Activated CD4-positive, alpha-beta memory T cell treated with anti-CD3 and anti-CD28 coated beads for 36 hours (primary cell): ENCODE results near the gene ADCY1. TPM values are rescaled to one million over a fixed set of nuclear protein-coding genes. Genes with fewer than 3 reads are reported as not detected.
"Not testable (repeated sequence)": the region's sequence is repeated elsewhere in the genome, so short reads cannot be mapped to it uniquely, and the experiment has no call there.

ENCODE experiments used
- CTCF ChIA-PET: fragments of 350-600 bp; sonication (Branson Sonifier 250); formaldehyde crosslinking; loops from one replicate; lab custom pipeline; 2021; ENCODE audit warnings: antibody characterized with exemption, inconsistent platforms; lab: Charles Lee
- POLR2A ChIA-PET: fragments of 350-600 bp; sonication (Branson Sonifier 250); formaldehyde crosslinking; loops from one replicate; lab custom pipeline; 2021; ENCODE audit warnings: antibody characterized with exemption; lab: Charles Lee
- DNase-seq: peaks from one replicate; pipeline ENCODE4 v3.0.0-alpha.2; 2020
- H3K27ac Mint-ChIP-seq: one replicate; pipeline ENCODE4 v1.8.0; 2021; ENCODE audit warnings: mixed read lengths
- H3K27me3 Mint-ChIP-seq: one replicate; pipeline ENCODE4 v1.8.0; 2021; ENCODE audit warnings: mixed read lengths
- H3K36me3 Mint-ChIP-seq: one replicate; pipeline ENCODE4 v1.8.0; 2021; ENCODE audit warnings: mixed read lengths
- H3K4me1 Mint-ChIP-seq: one replicate; pipeline ENCODE4 v1.8.0; 2021; ENCODE audit warnings: low read depth, mixed read lengths
- H3K4me3 Mint-ChIP-seq: one replicate; pipeline ENCODE4 v1.8.0; 2021; ENCODE audit warnings: mild to moderate bottlenecking, mixed read lengths
- H3K9me3 Mint-ChIP-seq: one replicate; pipeline ENCODE4 v1.8.0; 2021; ENCODE audit warnings: mixed read lengths
- intact Hi-C: fragments of 100-400 bp; cut with micrococcal nuclease; formaldehyde crosslinking; loops from one replicate; pipeline ENCODE4 v1.15.1; 2023
- total RNA-seq, 2 experiments: library from RNA; stranded (reverse); gene quantifications; one replicate each; pipeline ENCODE4 v1.2.3, GENCODE V29; 2021

ADCY1 gene
- total RNA-seq, 2 experiments from 2014 or later: 0.57 to 0.58 TPM

GRCh38 chr7:45715471-45716352 lies 141.5 kb downstream of the ADCY1 start:
- no peaks in the 10 kb centered on the region for H3K36me3 Mint-ChIP-seq
- no peaks in the 10 kb centered on the region for H3K4me1 Mint-ChIP-seq
- no peaks in the 10 kb centered on the region for H3K9me3 Mint-ChIP-seq
- no peak overlapping the region for H3K4me3 Mint-ChIP-seq
- ChIA-PET POLR2A (no interaction called here), CTCF (no interaction called here)
- intact Hi-C loops: no loop called here
- DNase-seq: no peak
- no peaks in the 10 kb centered on the region for H3K27me3 Mint-ChIP-seq
- no peak overlapping the region for H3K27ac Mint-ChIP-seq

- Mint-ChIP-seq H3K27ac (no peak overlapping the region), H3K9me3 (no peaks in the 10 kb centered on the region)
Observed at GRCh38 chr7:45716380-45717203, 142.4 kb downstream of the ADCY1 start.

GRCh38 chr7:45717537-45718235 lies 143.5 kb downstream of the ADCY1 start:
- no peaks in the 10 kb centered on the region for H3K27me3 Mint-ChIP-seq
- no peaks in the 10 kb centered on the region for H3K4me1 Mint-ChIP-seq
- no peak for DNase-seq
- ChIA-PET POLR2A (no interaction called here), CTCF (no interaction called here)
- intact Hi-C loops: no loop called here
- H3K36me3 Mint-ChIP-seq: no peaks in the 10 kb centered on the region
- H3K27ac Mint-ChIP-seq: no peak overlapping the region
- H3K9me3 Mint-ChIP-seq: no peaks in the 10 kb centered on the region
- no peak overlapping the region for H3K4me3 Mint-ChIP-seq

More at GRCh38 chr7:45716380-45717203, 142.4 kb downstream of the ADCY1 start:
- intact Hi-C loops: no loop called here
- H3K36me3 Mint-ChIP-seq: no peaks in the 10 kb centered on the region
- ChIA-PET POLR2A (no interaction called here), CTCF (no interaction called here)
- H3K27me3 Mint-ChIP-seq: no peaks in the 10 kb centered on the region
- H3K4me3 Mint-ChIP-seq: no peak overlapping the region
- DNase-seq: no peak
- H3K4me1 Mint-ChIP-seq: no peaks in the 10 kb centered on the region

- ChIA-PET CTCF (no interaction called here), POLR2A (no interaction called here)
- Mint-ChIP-seq H3K4me1 (no peaks in the 10 kb centered on the region), H3K27ac (no peak overlapping the region), H3K9me3 (no peaks in the 10 kb centered on the region), H3K36me3 (peaks cover 5% of the 10 kb centered on the region), H3K4me3 (no peak overlapping the region), H3K27me3 (no peaks in the 10 kb centered on the region)
- no peak for DNase-seq
- intact Hi-C loops: no loop called here
Observed at GRCh38 chr7:45718464-45719330, 144.5 kb downstream of the ADCY1 start.

DNA sequence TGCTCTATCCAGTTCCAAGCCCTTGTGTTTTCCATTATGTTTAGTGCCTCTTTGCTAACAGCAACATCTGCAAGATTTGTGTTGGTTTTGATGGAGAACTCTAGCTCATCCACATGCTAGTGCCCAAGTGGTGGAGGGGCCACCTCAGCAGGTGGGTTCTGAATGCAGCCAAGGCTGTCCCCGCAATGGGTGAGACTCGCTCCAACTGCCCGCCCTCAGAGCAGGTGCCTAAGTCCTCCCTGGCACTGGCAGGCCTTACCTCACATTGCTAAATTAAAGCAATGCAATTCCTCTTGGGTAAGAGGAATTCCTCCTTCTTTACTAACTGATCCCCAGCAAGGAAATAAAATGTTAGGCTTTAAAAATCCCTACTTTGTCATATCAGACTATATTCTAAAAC lies 146.8 kb downstream of the ADCY1 start:
- Mint-ChIP-seq H3K27ac (no peak overlapping the region), H3K27me3 (no peaks in the 10 kb centered on the region), H3K9me3 (no peaks in the 10 kb centered on the region), H3K36me3 (peaks cover 22% of the 10 kb centered on the region), H3K4me1 (no peaks in the 10 kb centered on the region), H3K4me3 (no peak overlapping the region)
- CTCF ChIA-PET: no interaction called here
- DNase-seq: no peak
- intact Hi-C loops: no loop called here
- POLR2A ChIA-PET: no interaction called here

- no peak overlapping the region for H3K4me3 Mint-ChIP-seq
- no peak overlapping the region for H3K27ac Mint-ChIP-seq
- intact Hi-C loops: no loop called here
- peaks cover 29% of the 10 kb centered on the region for H3K36me3 Mint-ChIP-seq
- H3K27me3 Mint-ChIP-seq: no peaks in the 10 kb centered on the region
- CTCF ChIA-PET: no interaction called here
- POLR2A ChIA-PET: no interaction called here
- H3K9me3 Mint-ChIP-seq: no peaks in the 10 kb centered on the region
- DNase-seq: no peak
- H3K4me1 Mint-ChIP-seq: no peaks in the 10 kb centered on the region
Observed at GRCh38 chr7:45721686-45722598, 147.8 kb downstream of the ADCY1 start.

- CTCF ChIA-PET, DNase-seq, POLR2A ChIA-PET, H3K4me1 Mint-ChIP-seq, intact Hi-C loops, H3K27me3 Mint-ChIP-seq, H3K4me3 Mint-ChIP-seq, H3K9me3 Mint-ChIP-seq: not testable (repeated sequence)
- H3K27ac Mint-ChIP-seq: peak overlapping the region; percentile 38
- H3K36me3 Mint-ChIP-seq: peaks cover 38% of the 10 kb centered on the region
Observed at GRCh38 chr7:45725231-45725630, 151.1 kb downstream of the ADCY1 start.

DNA sequence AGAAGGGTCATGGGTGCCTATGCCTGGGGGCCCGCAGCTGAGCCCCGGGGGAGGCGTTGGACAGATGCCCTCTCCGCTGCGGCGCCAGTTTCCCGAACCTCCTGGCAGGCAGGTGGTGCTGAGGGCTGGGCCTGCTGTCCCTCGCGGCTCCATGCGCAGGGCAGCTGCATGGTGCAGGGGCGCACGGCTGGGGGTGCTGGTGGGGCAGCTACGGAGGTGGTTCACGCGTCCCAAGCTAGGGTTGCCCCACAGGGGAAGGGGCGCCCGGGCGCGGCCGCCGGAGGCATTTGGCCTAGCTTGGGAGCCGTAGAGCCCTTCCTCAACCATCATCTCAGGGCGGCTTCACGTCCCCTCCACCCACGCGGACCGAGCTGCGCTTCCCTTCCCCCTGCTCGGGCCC lies 152.7 kb downstream of the ADCY1 start:
- Mint-ChIP-seq H3K4me1 (no peaks in the 10 kb centered on the region), H3K36me3 (peaks cover 39% of the 10 kb centered on the region), H3K4me3 (no peak overlapping the region), H3K9me3 (no peaks in the 10 kb centered on the region), H3K27me3 (no peaks in the 10 kb centered on the region), H3K27ac (no peak overlapping the region)
- intact Hi-C loops: no loop called here
- no peak for DNase-seq
- ChIA-PET POLR2A (no interaction called here), CTCF (no interaction called here)

DNA sequence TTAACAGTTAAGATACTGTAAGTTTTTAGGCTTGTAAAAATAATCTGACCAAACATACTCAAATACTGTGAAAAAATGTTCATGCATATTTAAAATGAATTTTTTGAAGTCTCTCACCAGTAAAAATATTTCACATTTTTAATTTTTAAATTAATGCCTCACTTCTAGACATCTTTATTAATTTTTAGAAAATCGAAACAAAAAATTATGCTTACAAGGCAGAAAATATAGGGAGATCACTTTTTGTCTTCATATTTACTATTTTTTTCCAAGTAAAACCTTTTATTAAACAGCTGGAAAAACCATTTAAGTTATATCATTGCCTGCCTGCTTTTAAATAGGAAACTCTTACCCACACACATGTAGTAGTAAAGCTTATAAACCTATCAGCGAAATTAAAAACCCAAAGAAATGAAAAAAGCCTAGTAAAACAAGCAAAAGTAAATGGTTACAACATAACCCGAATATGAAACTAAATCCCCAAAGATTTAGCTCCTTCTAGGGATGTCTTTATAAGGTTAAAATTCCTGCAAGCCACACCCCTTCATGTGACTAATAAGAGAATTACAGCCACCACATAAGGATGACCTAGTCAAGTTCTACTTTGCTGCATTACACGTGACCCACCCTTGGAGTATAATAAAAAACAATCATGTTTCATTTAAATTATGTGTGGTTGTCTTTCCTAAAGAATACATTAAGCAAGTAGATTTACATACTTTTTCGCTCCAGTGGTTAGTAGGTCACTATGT lies 157.7 kb downstream of the ADCY1 start:
- CTCF ChIA-PET, H3K27me3 Mint-ChIP-seq, POLR2A ChIA-PET, H3K4me3 Mint-ChIP-seq, H3K4me1 Mint-ChIP-seq, H3K9me3 Mint-ChIP-seq, H3K27ac Mint-ChIP-seq, DNase-seq, intact Hi-C loops: not testable (repeated sequence)
- H3K36me3 Mint-ChIP-seq: peaks cover 18% of the 10 kb centered on the region

DNA sequence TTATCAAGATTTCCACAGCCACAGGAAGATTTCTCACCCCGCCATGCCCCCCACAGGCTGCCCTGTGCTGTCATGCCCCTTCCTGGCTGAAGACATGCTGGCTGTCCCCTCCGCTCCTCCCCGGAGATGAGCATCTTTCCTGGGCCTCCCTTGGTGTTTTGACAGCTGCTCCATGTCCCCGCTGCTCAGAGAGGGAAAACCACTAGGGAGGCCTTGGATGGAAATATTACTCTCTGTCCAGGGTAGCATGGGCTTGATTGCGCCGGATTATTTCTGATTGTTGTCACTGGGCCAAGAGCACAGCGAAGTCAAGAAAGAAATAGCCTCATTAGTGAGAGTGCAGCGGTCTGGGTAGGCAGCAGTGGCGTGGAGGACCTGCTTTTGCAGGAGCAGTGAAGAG lies 164.8 kb downstream of the ADCY1 start:
- H3K36me3 Mint-ChIP-seq: peaks cover 48% of the 10 kb centered on the region
- H3K9me3 Mint-ChIP-seq, POLR2A ChIA-PET, H3K4me1 Mint-ChIP-seq, intact Hi-C loops, H3K27me3 Mint-ChIP-seq, DNase-seq, CTCF ChIA-PET, H3K27ac Mint-ChIP-seq, H3K4me3 Mint-ChIP-seq: not testable (repeated sequence)
